Liver (tissue), 10 donors: ENCODE measurements around the gene CDH1. TPM values are rescaled to one million over a fixed set of nuclear protein-coding genes. Genes with fewer than 3 reads are reported as not detected.

Experiments
- DNase-seq: peaks from one replicate; pipeline ENCODE4 v3.0.0-alpha.2; 2017; ENCODE audit warnings: low spot score
- H3K27ac ChIP-seq, 2 donors: one replicate each; pipeline ENCODE4 v1.7.0; 2013; ENCODE audit warnings: inconsistent platforms in 2 of 2, low read length in 2 of 2, control low read depth in 1 of 2, low read depth in 1 of 2, mild to moderate bottlenecking in 1 of 2
- H3K27me3 ChIP-seq, 4 donors: one replicate each; pipeline versions ENCODE4 v1.6.1 to v1.7.0; 2013; ENCODE audit warnings: low read length in 3 of 4, inconsistent platforms in 1 of 4, mild to moderate bottlenecking in 1 of 4, moderate library complexity in 1 of 4; ENCODE audit not compliant: control insufficient read depth in 4 of 4, insufficient read depth in 4 of 4
- H3K36me3 ChIP-seq, 4 donors: one replicate each; pipeline versions ENCODE4 v1.6.1 to v1.7.0; 2013; ENCODE audit warnings: low read length in 3 of 4, mild to moderate bottlenecking in 3 of 4, low read depth in 1 of 4, moderate library complexity in 1 of 4; ENCODE audit not compliant: control insufficient read depth in 4 of 4, insufficient read depth in 3 of 4
- H3K4me1 ChIP-seq, 4 donors: one replicate each; pipeline versions ENCODE4 v1.6.1 to v1.7.0; 2013; ENCODE audit warnings: low read length in 3 of 4, mild to moderate bottlenecking in 3 of 4, moderate library complexity in 1 of 4; ENCODE audit not compliant: control insufficient read depth in 4 of 4, insufficient read depth in 4 of 4
- H3K4me3 ChIP-seq, 3 donors: one replicate each; pipeline versions ENCODE4 v1.6.1 to v1.7.0; 2013; ENCODE audit warnings: low read length in 3 of 3, control low read depth in 1 of 3, low read depth in 1 of 3, mild to moderate bottlenecking in 1 of 3
- H3K9ac ChIP-seq, 2 donors: one replicate each; pipeline ENCODE4 v1.7.0; 2013; ENCODE audit warnings: low read length in 2 of 2, mild to moderate bottlenecking in 2 of 2, moderate library complexity in 2 of 2, control low read depth in 1 of 2, low read depth in 1 of 2
- H3K9me3 ChIP-seq, 4 donors: one replicate each; pipeline versions ENCODE4 v1.6.1 to v1.7.0; 2013; ENCODE audit warnings: low read length in 3 of 4; ENCODE audit not compliant: control insufficient read depth in 4 of 4
- HNF4G ChIP-seq: IDR thresholded peaks from 2 replicates; pipeline ENCODE4 v1.6.1; 2016; ENCODE audit warnings: antibody characterized with exemption
- RXRA ChIP-seq, 2 donors: IDR thresholded peaks; 2 replicates each; pipeline ENCODE4 v1.6.1; 2017 to 2018; ENCODE audit warnings: antibody characterized with exemption in 2 of 2, mild to moderate bottlenecking in 1 of 2
- SP1 ChIP-seq: IDR thresholded peaks from 2 replicates; pipeline ENCODE4 v1.6.1; 2018; ENCODE audit warnings: antibody characterized with exemption, mild to moderate bottlenecking
- YY1 ChIP-seq: IDR thresholded peaks from 2 replicates; pipeline ENCODE4 v1.6.1; 2016; ENCODE audit warnings: antibody characterized with exemption, mild to moderate bottlenecking
- WGBS: extraction: QIAGEN DNeasy Blood & Tissue Kit; methylation state at CpG from one replicate; pipeline ENCODE4 v1.1.7; 2013; 5-methylcytosine and 5-hydroxymethylcytosine counted together
- polyA plus RNA-seq, 2 donors: library from polyadenylated mRNA; stranded (reverse) in 1 of 2; unstranded in 1 of 2; fragments of 200-250 nt in 1 of 2; fragments of >200 nt in 1 of 2; fragmentation: Nextera tagmentation in 1 of 2; extraction: Ambion mirVana in 1 of 2; gene quantifications; one replicate each; pipeline versions ENCODE4 v1.2.1 to v1.2.3, GENCODE V29; 2013 to 2015
- small RNA-seq: library from RNA; depleted of rRNA; stranded (forward); fragments of <200 nt; gene quantifications from one replicate; pipeline ENCODE3, GENCODE V24; 2014
- total RNA-seq, 2 donors: library from RNA; depleted of rRNA; stranded (reverse); fragments of >200 nt; gene quantifications; one replicate each; pipeline ENCODE4 v1.2.3, GENCODE V29; 2014
- TF ChIP-seq, protein P1 (sequence below): IDR thresholded peaks from 2 replicates; pipeline ENCODE4 v1.6.1; 2016; ENCODE audit warnings: antibody characterized with exemption, mild to moderate bottlenecking
- TF ChIP-seq, protein P2 (sequence below): IDR thresholded peaks from 2 replicates; pipeline ENCODE4 v1.6.1; 2016; ENCODE audit warnings: antibody characterized with exemption
- TF ChIP-seq, protein P3 (sequence below): IDR thresholded peaks from 2 replicates; pipeline ENCODE4 v1.6.1; 2016; ENCODE audit warnings: antibody characterized with exemption
- donor health status: healthy.
- donor health status: healthy.
- donor health status: healthy.
- donor health status: healthy.
- donor health status: healthy.

Gene CDH1
- total and polyA plus RNA-seq, 4 donors, result 21.8 to 69.3 (median 50.3) TPM

DNA sequence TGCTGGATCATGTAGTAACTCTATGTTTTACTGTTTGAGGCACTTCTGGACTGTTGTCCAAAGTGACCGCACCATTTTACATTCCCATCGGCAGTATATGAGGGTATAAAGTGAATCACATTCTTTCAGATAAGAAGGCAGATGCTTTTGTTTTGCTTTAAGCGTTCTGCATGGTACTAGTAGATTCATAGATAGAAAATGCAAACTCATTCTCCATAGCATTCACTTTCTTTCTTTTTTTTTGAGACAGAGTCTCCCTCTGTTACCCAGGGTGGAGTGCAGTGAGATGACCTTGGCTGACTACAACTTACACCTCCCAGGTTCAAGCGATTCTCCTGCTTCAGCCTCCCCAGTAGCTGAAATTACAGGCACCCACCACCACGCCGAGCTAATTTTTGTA is 146.6 kb downstream of the CDH1 start:
- H3K36me3 ChIP-seq, result peaks cover 2 to 7% (median 4%) of the 10 kb centered on the region in 4 donors
- no peaks in the 10 kb centered on the region for H3K9me3 ChIP-seq
- no peak for DNase-seq
- WGBS, result 96% methylated on average over 6 of the region's 6 CpGs
- TF ChIP-seq YY1, result no peak
- TF ChIP-seq, protein P1, sequence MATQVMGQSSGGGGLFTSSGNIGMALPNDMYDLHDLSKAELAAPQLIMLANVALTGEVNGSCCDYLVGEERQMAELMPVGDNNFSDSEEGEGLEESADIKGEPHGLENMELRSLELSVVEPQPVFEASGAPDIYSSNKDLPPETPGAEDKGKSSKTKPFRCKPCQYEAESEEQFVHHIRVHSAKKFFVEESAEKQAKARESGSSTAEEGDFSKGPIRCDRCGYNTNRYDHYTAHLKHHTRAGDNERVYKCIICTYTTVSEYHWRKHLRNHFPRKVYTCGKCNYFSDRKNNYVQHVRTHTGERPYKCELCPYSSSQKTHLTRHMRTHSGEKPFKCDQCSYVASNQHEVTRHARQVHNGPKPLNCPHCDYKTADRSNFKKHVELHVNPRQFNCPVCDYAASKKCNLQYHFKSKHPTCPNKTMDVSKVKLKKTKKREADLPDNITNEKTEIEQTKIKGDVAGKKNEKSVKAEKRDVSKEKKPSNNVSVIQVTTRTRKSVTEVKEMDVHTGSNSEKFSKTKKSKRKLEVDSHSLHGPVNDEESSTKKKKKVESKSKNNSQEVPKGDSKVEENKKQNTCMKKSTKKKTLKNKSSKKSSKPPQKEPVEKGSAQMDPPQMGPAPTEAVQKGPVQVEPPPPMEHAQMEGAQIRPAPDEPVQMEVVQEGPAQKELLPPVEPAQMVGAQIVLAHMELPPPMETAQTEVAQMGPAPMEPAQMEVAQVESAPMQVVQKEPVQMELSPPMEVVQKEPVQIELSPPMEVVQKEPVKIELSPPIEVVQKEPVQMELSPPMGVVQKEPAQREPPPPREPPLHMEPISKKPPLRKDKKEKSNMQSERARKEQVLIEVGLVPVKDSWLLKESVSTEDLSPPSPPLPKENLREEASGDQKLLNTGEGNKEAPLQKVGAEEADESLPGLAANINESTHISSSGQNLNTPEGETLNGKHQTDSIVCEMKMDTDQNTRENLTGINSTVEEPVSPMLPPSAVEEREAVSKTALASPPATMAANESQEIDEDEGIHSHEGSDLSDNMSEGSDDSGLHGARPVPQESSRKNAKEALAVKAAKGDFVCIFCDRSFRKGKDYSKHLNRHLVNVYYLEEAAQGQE, result no peak
- no peak for TF ChIP-seq RXRA (IDR thresholded peaks at IDR 0.05)
- TF ChIP-seq HNF4G, result no peak
- TF ChIP-seq SP1, result no peak
- peaks cover 0 to 10% (median 5%) of the 10 kb centered on the region in 4 donors for H3K4me1 ChIP-seq
- no peak overlapping the region for H3K27ac ChIP-seq
- H3K9ac ChIP-seq, result no peak overlapping the region
- no peaks in the 10 kb centered on the region for H3K27me3 ChIP-seq
- no peak overlapping the region for H3K4me3 ChIP-seq

DNA sequence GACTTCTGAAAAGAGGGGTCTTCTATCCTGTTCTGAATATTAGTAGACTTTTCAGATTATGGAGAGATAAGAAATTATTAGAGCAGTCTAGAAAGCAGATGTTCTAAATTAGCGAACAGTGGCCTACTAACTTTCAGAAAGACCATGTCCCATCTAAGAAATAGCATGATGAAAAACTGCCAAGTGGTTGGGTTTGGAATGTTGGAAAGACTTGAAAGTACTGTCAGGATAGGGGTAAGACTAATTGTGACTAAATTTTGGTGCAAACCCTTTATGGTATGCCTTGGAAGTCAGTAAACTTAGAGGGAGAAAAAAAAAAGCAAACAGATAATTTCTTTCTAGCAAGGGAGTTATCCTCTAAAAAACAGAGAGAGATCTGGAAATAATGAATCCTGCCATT is 147.3 kb downstream of the CDH1 start:
- H3K4me3 ChIP-seq, result no peak overlapping the region
- H3K36me3 ChIP-seq, result peaks cover 0 to 7% (median 3%) of the 10 kb centered on the region in 4 donors
- H3K27ac ChIP-seq, result peak overlapping the region; percentile 8 to 45
- H3K9ac ChIP-seq, result no peak overlapping the region
- H3K4me1 ChIP-seq, result peaks cover 2 to 16% (median 9%) of the 10 kb centered on the region in 4 donors
- TF ChIP-seq, protein P2, sequence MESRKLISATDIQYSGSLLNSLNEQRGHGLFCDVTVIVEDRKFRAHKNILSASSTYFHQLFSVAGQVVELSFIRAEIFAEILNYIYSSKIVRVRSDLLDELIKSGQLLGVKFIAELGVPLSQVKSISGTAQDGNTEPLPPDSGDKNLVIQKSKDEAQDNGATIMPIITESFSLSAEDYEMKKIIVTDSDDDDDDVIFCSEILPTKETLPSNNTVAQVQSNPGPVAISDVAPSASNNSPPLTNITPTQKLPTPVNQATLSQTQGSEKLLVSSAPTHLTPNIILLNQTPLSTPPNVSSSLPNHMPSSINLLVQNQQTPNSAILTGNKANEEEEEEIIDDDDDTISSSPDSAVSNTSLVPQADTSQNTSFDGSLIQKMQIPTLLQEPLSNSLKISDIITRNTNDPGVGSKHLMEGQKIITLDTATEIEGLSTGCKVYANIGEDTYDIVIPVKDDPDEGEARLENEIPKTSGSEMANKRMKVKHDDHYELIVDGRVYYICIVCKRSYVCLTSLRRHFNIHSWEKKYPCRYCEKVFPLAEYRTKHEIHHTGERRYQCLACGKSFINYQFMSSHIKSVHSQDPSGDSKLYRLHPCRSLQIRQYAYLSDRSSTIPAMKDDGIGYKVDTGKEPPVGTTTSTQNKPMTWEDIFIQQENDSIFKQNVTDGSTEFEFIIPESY, result no peak
- no peak for TF ChIP-seq YY1
- TF ChIP-seq, protein P3, sequence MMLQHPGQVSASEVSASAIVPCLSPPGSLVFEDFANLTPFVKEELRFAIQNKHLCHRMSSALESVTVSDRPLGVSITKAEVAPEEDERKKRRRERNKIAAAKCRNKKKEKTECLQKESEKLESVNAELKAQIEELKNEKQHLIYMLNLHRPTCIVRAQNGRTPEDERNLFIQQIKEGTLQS, result no peak
- 89% methylated on average over 1 of the region's 1 CpG for WGBS
- H3K27me3 ChIP-seq, result no peaks in the 10 kb centered on the region
- DNase-seq, result no peak
- no peaks in the 10 kb centered on the region for H3K9me3 ChIP-seq

Small RNA genes lying within 50 kb of the gene (small RNA-seq; reads per million reads assigned to genes)
- not detected for gene RNA5SP429

Other genes starting within 250 kb of the CDH1 start
- 10 to 100 TPM in 1 of 2 donors, 1 to 10 TPM in 1; 7.3 to 18.9 TPM for gene ZFP90, start 198.0 kb upstream of the CDH1 start, total RNA-seq
- gene ZFP90, start 198.0 kb upstream of the CDH1 start, polyA plus RNA-seq, result 1 to 10 TPM; 2.1 to 3.8 TPM
- gene CDH3, start 92.0 kb upstream of the CDH1 start, total RNA-seq, result under 1 TPM; 0.08 to 0.19 TPM
- not detected for gene CDH3, start 92.0 kb upstream of the CDH1 start, polyA plus RNA-seq
- gene TANGO6, start 106.2 kb downstream of the CDH1 start, total RNA-seq, result 10 to 100 TPM; 11.3 to 40.6 TPM
- gene TANGO6, start 106.2 kb downstream of the CDH1 start, polyA plus RNA-seq, result 1 to 10 TPM; 6.8 to 9.6 TPM